ENCODE data around the gene IRF1. TPM values are rescaled to one million over a fixed set of nuclear protein-coding genes. Genes with fewer than 3 reads are reported as not detected.

IRF1 gene
- total and polyA plus RNA-seq, 2 of the 4 experiments (the other 2 are of a cell fraction) = 11.1 to 18.9 TPM

- no peak for DNase-seq
- dilution Hi-C loops (cut with HindIII; ENCODE audit: low sequenced_read_pairs, unreplicated experiment) (no loop called here), in situ Hi-C loops (cut with MboI; ENCODE audit: low sequenced_read_pairs) (no loop called here), intact Hi-C loops (cut with micrococcal nuclease) (loop anchor here (5.0 kb wide), 1 partner anchor 33 kb away; no protein-coding TSS in a partner anchor)
- H4K91ac ChIP-seq (ENCODE audit: insufficient read depth, low read depth, low read length) = peak overlapping the region; percentile 37; the same call in 1 of the 2 replicates
- H2BK5ac ChIP-seq (ENCODE audit: low read depth, low read length, poor library complexity, severe bottlenecking) = peak overlapping the region; percentile 9
- no peaks in the 10 kb centered on the region for H4K20me1 ChIP-seq (ENCODE audit: insufficient read depth, low read length)
- H3K4ac ChIP-seq (ENCODE audit: low read depth, low read length) = peak overlapping the region; percentile 87
- H3K9ac ChIP-seq (ENCODE audit: low read depth, low read length) = 0 out of 2 replicates have a peak overlapping the region, but pooled peaks have one; percentile 12
- ATAC-seq (ENCODE audit: low read depth) = no peak
- H3K14ac ChIP-seq (replicated peaks; ENCODE audit: low read depth, low read length) = peak overlapping the region; percentile 80; the same call in 1 of the 2 replicates
- no TSS peak for BruUV-seq (replicated peaks)
- peak overlapping the region; percentile 15 to 19; a peak in 2 of 4 replicates for H4K8ac ChIP-seq (ENCODE audit: low read depth in 2 of 2, low read length in 2 of 2)
- H3K18ac ChIP-seq (ENCODE audit: low read depth, low read length) = peak overlapping the region; percentile 20; the same call in 1 of the 2 replicates
- peak overlapping the region; percentile 89 for H2BK120ac ChIP-seq (ENCODE audit: low read depth, low read length)
- H3K36me3 ChIP-seq (ENCODE audit: control insufficient read depth, insufficient read depth, low read length) = peaks cover 1% of the 10 kb centered on the region; the same call in 1 of the 2 replicates
- POLR2A ChIA-PET (ENCODE audit: unreplicated experiment) = no interaction called here
- H2AFZ ChIP-seq (replicated peaks; ENCODE audit: low read length, poor library complexity) = no peak overlapping the region
- 67% methylated on average over 1 of the region's 5 CpGs; no CpG with 5 or more reads in 1 of the 2 experiments for WGBS, 2 experiments (ENCODE audit: extremely low coverage in 2 of 2, insufficient read length in 1 of 2)
- no peak overlapping the region for H3K23ac ChIP-seq (ENCODE audit: low read depth, low read length)
- CTCF ChIA-PET = interaction anchor here (0.7 to 1.4 kb wide), 2 partner anchors 15 to 29 kb away, joined by 3 read pairs; no protein-coding TSS in a partner anchor
- H3K4me3 ChIP-seq (ENCODE audit: insufficient read depth, low read depth, low read length) = no peak overlapping the region
- peak overlapping the region; percentile 47; the same call in 2 of the 3 replicates for H2BK15ac ChIP-seq (ENCODE audit: low read depth, low read length)
- H3K4me1 ChIP-seq (ENCODE audit: control insufficient read depth, insufficient read depth, low read length) = peaks cover 37% of the 10 kb centered on the region
- H2AK5ac ChIP-seq (ENCODE audit: low read depth, low read length) = peak overlapping the region; percentile 83
- H2AK9ac ChIP-seq (replicated peaks; ENCODE audit: low read depth, low read length, poor library complexity) = no peak overlapping the region
- no peak for TF ChIP-seq NFE2L2 (IDR thresholded peaks at IDR 0.05; ENCODE audit: low read depth, low read length)
- TF ChIP-seq RFX5 (IDR thresholded peaks at IDR 0.05; ENCODE audit: low read depth, low read length) = no peak
- no peak for TF ChIP-seq RAD21 (IDR thresholded peaks at IDR 0.05; ENCODE audit: low read length)
- TF ChIP-seq CEBPB (IDR thresholded peaks at IDR 0.05; ENCODE audit: low read depth, low read length) = no peak
- no peak for TF ChIP-seq POLR2A (IDR thresholded peaks at IDR 0.05; ENCODE audit: low read depth, low read length)
- TF ChIP-seq MAZ (IDR thresholded peaks at IDR 0.05; ENCODE audit: borderline replicate concordance, low read depth, low read length) = no peak
- TF ChIP-seq CHD1 (IDR thresholded peaks at IDR 0.05; ENCODE audit: low read depth, low read length) = no peak
- peaks cover 0 to 37% of the 10 kb centered on the region in 2 experiments; a peak in 2 of 4 replicates for H3K79me1 ChIP-seq (ENCODE audit: low read depth in 1 of 2, low read length in 2 of 2)
- H3K56ac ChIP-seq (ENCODE audit: extremely low read depth, insufficient read depth, low read length) = no peak overlapping the region; the same call in 1 of the 2 replicates
- H4K5ac ChIP-seq (ENCODE audit: low read depth, low read length) = peak overlapping the region; percentile 50; the same call in 1 of the 2 replicates
- H3K27me3 ChIP-seq (ENCODE audit: control insufficient read depth, insufficient read depth, low read length) = no peaks in the 10 kb centered on the region
- peaks cover 38% of the 10 kb centered on the region for H3K9me1 ChIP-seq (ENCODE audit: insufficient read depth, low read length)
- H3K4me2 ChIP-seq (ENCODE audit: low read depth, low read length) = no peak overlapping the region
- H2BK20ac ChIP-seq (ENCODE audit: low read depth, low read length) = 0 out of 2 replicates have a peak overlapping the region, but pooled peaks have one; percentile 63
- no peak overlapping the region for H3K27ac ChIP-seq (ENCODE audit: insufficient read depth, low read length)
- H3K9me3 ChIP-seq (ENCODE audit: control insufficient read depth, insufficient read depth, low read length) = no peaks in the 10 kb centered on the region
Measured at GRCh38 chr5:132455614-132456115, 34.9 kb downstream of the IRF1 start.
